Vagina (tissue), 2 donors: ENCODE data around the gene CCDC81. TPM values are rescaled to one million over a fixed set of nuclear protein-coding genes. Genes with fewer than 3 reads are reported as not detected.
A peak's percentile ranks its signal among the peaks of the same experiment; 100 is the strongest.

Source experiments
- DNase-seq, 2 donors: peaks; one replicate each; pipeline ENCODE4 v3.0.0-alpha.2; 2017; ENCODE audit errors: extremely low spot score in 2 of 2
- H3K27ac ChIP-seq: fragments of 200-600 bp; sonication (generic); one replicate; pipeline ENCODE4 v1.5.1; 2019
- H3K27me3 ChIP-seq: fragments of 200-600 bp; sonication (generic); one replicate; pipeline ENCODE4 v1.5.1; 2019
- H3K36me3 ChIP-seq, 2 donors: fragments of 200-600 bp; sonication (generic); one replicate each; pipeline ENCODE4 v1.5.1; 2017 to 2019
- H3K4me1 ChIP-seq: fragments of 200-600 bp; sonication (generic); one replicate; pipeline ENCODE4 v1.5.1; 2019
- H3K4me3 ChIP-seq, 2 donors: fragments of 200-600 bp; sonication (generic); 1 replicate in 1 of 2; 2 replicates in 1 of 2; pipeline ENCODE4 v1.5.1; 2016 to 2019
- H3K9me3 ChIP-seq: fragments of 200-600 bp; sonication (generic); one replicate; pipeline ENCODE4 v1.5.1; 2019
- POLR2A ChIP-seq, 2 donors: fragments of 450-650 bp; IDR thresholded peaks; one replicate each; pipeline ENCODE4 v1.6.1; 2017; ENCODE audit warnings: antibody characterized with exemption in 2 of 2, mild to moderate bottlenecking in 2 of 2, moderate library complexity in 2 of 2
- POLR2AphosphoS5 ChIP-seq, 2 donors: sonication (generic); formaldehyde crosslinking; IDR thresholded peaks; one replicate each; pipeline ENCODE4 v1.9.0; 2017; ENCODE audit warnings: antibody characterized with exemption in 2 of 2, mild to moderate bottlenecking in 2 of 2, low read depth in 1 of 2; ENCODE audit not compliant: insufficient read depth in 1 of 2
- intact Hi-C: fragments of 100-400 bp; cut with DNase I; formaldehyde crosslinking; loops from one replicate; pipeline ENCODE4 v1.15.1; 2023
- total RNA-seq: library from RNA; depleted of rRNA; stranded (reverse); fragments of >200 nt; gene quantifications from one replicate; pipeline ENCODE4 v1.2.3, GENCODE V29; 2016
- TF ChIP-seq, protein P1 (sequence below), 3 experiments: fragments of 450-650 bp in 2 of 3; fragments of 200-600 bp in 1 of 3; sonication (generic) in 1 of 3; IDR thresholded peaks; one replicate each; pipeline ENCODE4 v1.5.1; 2017 to 2019; ENCODE audit warnings: antibody characterized with exemption in 3 of 3, mild to moderate bottlenecking in 2 of 3, moderate library complexity in 2 of 3

Gene CCDC81
- total RNA-seq, 1 donor from 2014 or later: not detected

DNA sequence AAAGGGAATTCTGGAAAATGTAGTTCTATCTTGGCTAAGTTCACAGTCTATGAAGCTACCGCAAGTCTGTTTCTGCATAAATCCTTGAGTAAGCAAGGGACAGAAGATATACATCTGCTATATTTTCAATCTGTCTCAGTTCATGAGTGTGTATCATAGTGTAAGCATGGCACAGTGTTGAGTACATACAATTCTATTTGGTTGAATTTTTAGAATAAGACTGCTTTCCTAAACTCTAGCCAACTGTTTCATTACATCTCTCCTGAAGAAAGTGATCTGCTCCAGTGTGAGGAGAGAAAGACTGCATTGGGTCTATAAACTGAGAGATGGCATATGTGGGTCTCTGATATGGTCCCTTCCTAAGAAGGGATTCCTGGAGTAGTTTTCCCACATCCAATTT, 2.6 kb upstream of the CCDC81 start:
- Histone ChIP-seq H3K9me3 (no peaks in the 10 kb centered on the region), H3K27ac (no peak overlapping the region), H3K4me3 (no peak overlapping the region), H3K27me3 (no peaks in the 10 kb centered on the region), H3K4me1 (no peaks in the 10 kb centered on the region), H3K36me3 (no peaks in the 10 kb centered on the region)
- no peak for DNase-seq
- intact Hi-C loops: no loop called here
- TF ChIP-seq, protein P1, sequence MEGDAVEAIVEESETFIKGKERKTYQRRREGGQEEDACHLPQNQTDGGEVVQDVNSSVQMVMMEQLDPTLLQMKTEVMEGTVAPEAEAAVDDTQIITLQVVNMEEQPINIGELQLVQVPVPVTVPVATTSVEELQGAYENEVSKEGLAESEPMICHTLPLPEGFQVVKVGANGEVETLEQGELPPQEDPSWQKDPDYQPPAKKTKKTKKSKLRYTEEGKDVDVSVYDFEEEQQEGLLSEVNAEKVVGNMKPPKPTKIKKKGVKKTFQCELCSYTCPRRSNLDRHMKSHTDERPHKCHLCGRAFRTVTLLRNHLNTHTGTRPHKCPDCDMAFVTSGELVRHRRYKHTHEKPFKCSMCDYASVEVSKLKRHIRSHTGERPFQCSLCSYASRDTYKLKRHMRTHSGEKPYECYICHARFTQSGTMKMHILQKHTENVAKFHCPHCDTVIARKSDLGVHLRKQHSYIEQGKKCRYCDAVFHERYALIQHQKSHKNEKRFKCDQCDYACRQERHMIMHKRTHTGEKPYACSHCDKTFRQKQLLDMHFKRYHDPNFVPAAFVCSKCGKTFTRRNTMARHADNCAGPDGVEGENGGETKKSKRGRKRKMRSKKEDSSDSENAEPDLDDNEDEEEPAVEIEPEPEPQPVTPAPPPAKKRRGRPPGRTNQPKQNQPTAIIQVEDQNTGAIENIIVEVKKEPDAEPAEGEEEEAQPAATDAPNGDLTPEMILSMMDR (IDR thresholded peaks at IDR 0.05): no peak
- TF ChIP-seq POLR2AphosphoS5 (IDR thresholded peaks at IDR 0.05; ENCODE audit: insufficient read depth in 1 of 2, low read depth in 1 of 2): no peak
- TF ChIP-seq POLR2A (IDR thresholded peaks at IDR 0.05): no peak

DNA sequence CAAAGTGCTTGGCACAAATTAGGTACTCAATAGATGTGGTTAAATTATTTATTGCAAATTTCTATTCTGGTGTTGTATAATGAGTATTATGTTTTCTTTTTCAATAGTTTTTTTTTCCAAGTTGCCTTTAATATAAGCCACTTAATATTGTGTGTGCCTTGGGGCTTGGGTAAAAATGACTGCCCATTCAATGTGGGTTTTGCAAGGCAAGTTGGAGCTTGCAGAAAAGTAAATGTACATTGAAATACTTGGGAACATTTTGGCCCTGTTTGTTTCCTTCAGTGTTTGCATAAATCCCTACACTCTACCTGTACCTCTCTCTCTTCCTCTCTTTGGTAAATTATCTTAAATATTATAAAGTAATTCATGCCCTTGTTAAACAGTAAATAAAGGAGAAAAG, 2.1 kb upstream of the CCDC81 start:
- H3K9me3 ChIP-seq: no peaks in the 10 kb centered on the region
- no peaks in the 10 kb centered on the region for H3K27me3 ChIP-seq
- DNase-seq: no peak
- H3K36me3 ChIP-seq: no peaks in the 10 kb centered on the region
- H3K27ac ChIP-seq: no peak overlapping the region
- intact Hi-C loops: no loop called here
- H3K4me3 ChIP-seq: no peak overlapping the region
- no peaks in the 10 kb centered on the region for H3K4me1 ChIP-seq
- no peak for TF ChIP-seq POLR2AphosphoS5 (IDR thresholded peaks at IDR 0.05; ENCODE audit: insufficient read depth in 1 of 2, low read depth in 1 of 2)
- TF ChIP-seq, protein P1 (IDR thresholded peaks at IDR 0.05): no peak
- TF ChIP-seq POLR2A (IDR thresholded peaks at IDR 0.05): no peak

DNA sequence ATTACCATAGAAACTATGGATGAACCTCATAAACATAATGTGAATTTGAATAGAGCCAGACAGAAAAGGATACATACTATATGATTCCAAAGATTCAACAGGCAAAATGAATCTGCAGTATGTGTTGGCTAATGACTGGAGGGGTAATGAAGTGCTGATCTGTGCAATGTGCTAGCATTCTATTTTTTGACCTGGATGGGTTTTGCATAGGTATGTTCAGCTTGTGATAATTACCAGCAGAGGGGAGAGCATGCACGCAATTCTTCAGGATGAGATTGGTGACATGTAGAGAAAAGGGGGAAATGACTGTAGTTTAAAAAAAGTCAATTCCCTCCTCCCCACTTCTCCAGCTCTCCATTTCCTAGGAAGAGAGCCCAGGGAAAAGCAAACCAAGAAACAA, 618 bp upstream of the CCDC81 start:
- Histone ChIP-seq H3K27me3 (no peaks in the 10 kb centered on the region), H3K36me3 (no peaks in the 10 kb centered on the region), H3K4me3 (peak overlapping the region in 1 of 2 donors; percentile 30), H3K27ac (no peak overlapping the region), H3K9me3 (no peaks in the 10 kb centered on the region), H3K4me1 (no peaks in the 10 kb centered on the region)
- DNase-seq: no peak
- intact Hi-C loops: no loop called here
- TF ChIP-seq POLR2A (IDR thresholded peaks at IDR 0.05) (no peak), POLR2AphosphoS5 (IDR thresholded peaks at IDR 0.05; ENCODE audit: insufficient read depth in 1 of 2, low read depth in 1 of 2) (no peak)
- TF ChIP-seq, protein P1 (IDR thresholded peaks at IDR 0.05): no peak

DNA sequence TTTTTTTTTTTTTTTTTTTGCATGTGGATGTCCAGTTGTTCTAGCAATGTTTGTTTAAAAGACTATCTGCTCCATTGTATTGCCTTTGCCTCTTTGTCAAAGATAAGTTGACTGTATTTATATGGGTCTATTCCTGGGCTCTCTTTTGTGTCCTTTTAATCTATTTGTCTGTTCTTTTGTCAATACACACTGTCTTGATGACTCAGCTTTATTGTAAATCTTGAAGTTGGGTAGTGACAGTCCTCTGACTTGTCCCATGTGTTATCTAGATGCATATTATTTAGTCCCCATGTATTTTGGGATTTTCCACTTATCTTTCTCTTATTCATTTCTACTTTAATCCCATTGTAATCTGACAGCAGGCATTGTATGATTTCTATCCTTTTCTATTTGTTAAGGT, 3.3 kb downstream of the CCDC81 start:
- TF ChIP-seq POLR2A (IDR thresholded peaks at IDR 0.05) (no peak), POLR2AphosphoS5 (IDR thresholded peaks at IDR 0.05; ENCODE audit: insufficient read depth in 1 of 2, low read depth in 1 of 2) (no peak)
- TF ChIP-seq, protein P1 (IDR thresholded peaks at IDR 0.05): no peak
- H3K4me3 ChIP-seq: no peak overlapping the region
- H3K9me3 ChIP-seq: no peaks in the 10 kb centered on the region
- H3K27me3 ChIP-seq: no peaks in the 10 kb centered on the region
- no peaks in the 10 kb centered on the region for H3K4me1 ChIP-seq
- no peak overlapping the region for H3K27ac ChIP-seq
- H3K36me3 ChIP-seq: no peaks in the 10 kb centered on the region
- intact Hi-C loops: no loop called here
- no peak for DNase-seq

DNA sequence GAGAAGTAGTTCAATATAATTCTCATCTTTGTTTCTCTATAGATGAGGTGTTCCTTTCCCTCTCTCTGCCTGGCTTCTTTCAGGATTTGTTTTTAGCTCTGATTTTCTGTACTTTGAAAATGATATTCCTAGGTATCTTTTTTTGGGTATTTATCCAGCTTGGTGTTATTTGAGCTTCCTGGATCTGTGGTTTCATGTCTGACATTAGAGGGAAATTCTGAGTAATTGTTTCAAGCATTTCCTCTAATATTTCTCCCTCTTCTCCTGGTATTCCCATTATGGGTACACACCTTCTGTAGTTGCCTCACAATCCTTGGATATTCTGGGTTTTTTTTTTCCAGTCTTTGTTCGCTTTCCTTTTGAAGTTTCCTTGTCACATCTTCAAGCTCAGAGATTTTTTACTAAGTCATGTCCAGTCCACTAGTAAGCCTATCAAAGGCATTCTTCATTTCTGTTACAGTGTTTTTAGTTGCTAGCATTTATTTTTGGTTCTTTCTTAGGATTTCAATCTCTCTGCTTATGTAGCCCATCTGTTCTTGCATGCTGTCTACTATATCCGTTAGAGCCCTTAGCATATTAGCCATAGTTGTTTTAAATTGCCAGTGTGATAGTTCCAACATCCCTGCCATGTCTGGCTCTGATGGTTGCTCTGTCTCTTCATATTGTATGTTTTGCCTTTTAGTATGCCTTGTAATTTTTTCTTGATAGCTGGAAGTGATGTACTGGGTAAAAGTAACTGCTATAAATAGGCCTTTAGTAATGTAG, 5.8 kb downstream of the CCDC81 start:
- no peak overlapping the region for H3K27ac ChIP-seq
- H3K27me3 ChIP-seq: no peaks in the 10 kb centered on the region
- intact Hi-C loops: no loop called here
- no peak overlapping the region for H3K4me3 ChIP-seq
- H3K4me1 ChIP-seq: no peaks in the 10 kb centered on the region
- no peaks in the 10 kb centered on the region for H3K36me3 ChIP-seq
- TF ChIP-seq POLR2A (IDR thresholded peaks at IDR 0.05) (no peak), POLR2AphosphoS5 (IDR thresholded peaks at IDR 0.05; ENCODE audit: insufficient read depth in 1 of 2, low read depth in 1 of 2) (no peak)
- TF ChIP-seq, protein P1 (IDR thresholded peaks at IDR 0.05): no peak
- H3K9me3 ChIP-seq: no peaks in the 10 kb centered on the region
- no peak for DNase-seq
